BLaER1 treated with 17β-estradiol and CSF1 and Interleukin-3, amounts not matched to agents 10 nM and 100 nM (cell line): ENCODE results near the gene LCN6.

Source experiments
- H3K27ac ChIP-seq, 11 experiments: shearing (Covaris generic); formaldehyde crosslinking; 2 replicates each; pipeline ENCODE4 v1.8.1; 2022
- H3K27me3 ChIP-seq, 11 experiments: shearing (Covaris generic); formaldehyde crosslinking; 2 replicates each; pipeline ENCODE4 v1.8.1; 2022
- H3K36me3 ChIP-seq, 11 experiments: shearing (Covaris generic); formaldehyde crosslinking; 2 replicates each; pipeline ENCODE4 v1.8.1; 2022
- H3K4me1 ChIP-seq, 10 experiments: shearing (Covaris generic); formaldehyde crosslinking; 2 replicates each; pipeline ENCODE4 v1.8.1; 2022
- H3K4me2 ChIP-seq, 11 experiments: shearing (Covaris generic); formaldehyde crosslinking; 2 replicates each; pipeline ENCODE4 v1.8.1; 2022
- H3K4me3 ChIP-seq, 10 experiments: shearing (Covaris generic); formaldehyde crosslinking; 2 replicates each; pipeline ENCODE4 v1.8.1; 2022
- H3K9ac ChIP-seq, 11 experiments: shearing (Covaris generic); formaldehyde crosslinking; 2 replicates each; pipeline ENCODE4 v1.8.1; 2022
- H3K9me3 ChIP-seq, 11 experiments: shearing (Covaris generic); formaldehyde crosslinking; replicated peaks in 1 of 11; 2 replicates each; pipeline ENCODE4 v1.8.1; 2022
- H4K20me1 ChIP-seq, 11 experiments: shearing (Covaris generic); formaldehyde crosslinking; 2 replicates each; pipeline ENCODE4 v1.8.1; 2022
- Cebpa-rat ChIP-seq, 11 experiments: shearing (Covaris generic); IDR thresholded peaks; 2 replicates each; pipeline ENCODE4 v1.8.1; 2022

The LCN6 gene

DNA sequence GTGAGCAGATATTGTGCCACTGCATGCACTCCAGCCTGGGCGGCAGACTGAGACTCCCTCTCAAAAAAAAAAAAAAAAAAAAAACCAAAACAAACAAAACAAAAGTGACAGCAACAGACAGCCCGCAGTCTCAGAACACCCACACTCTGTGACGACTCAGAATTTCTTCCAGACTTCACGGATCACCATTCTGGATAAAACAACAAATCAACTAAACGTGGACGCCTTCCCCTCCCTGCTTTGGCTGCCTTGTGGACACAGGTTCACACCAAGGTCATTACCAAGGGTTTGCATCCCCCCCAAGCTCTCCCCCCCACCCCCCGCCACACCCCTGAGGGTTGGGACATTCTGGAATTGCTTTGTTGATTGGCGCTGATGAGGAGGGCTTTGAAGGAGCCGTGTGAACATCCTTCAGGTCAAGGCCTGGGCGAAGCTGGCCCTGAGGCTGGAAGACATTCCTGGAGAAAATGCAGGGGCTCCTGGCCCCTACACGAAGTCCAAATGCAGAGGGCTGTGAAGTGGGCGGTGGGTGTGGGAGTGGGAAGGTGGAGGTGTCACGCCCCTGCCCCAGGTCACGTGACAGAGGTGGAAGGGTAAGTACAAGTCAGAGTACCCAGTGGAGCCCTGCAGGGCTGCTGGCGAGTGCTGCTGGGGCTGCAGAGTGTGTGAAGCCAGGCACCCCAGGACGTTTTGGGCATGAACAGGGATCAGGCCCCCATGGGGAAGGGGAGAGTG, 15.7 kb downstream of the LCN6 start:
- Histone ChIP-seq H3K4me2 (peak overlapping the region in 4 of 11 experiments; percentile 23 to 75 (median 51); a peak in 5 of 22 replicates), H3K4me1 (peaks cover 19 to 72% (median 58%) of the 10 kb centered on the region in 10 experiments), H3K36me3 (peaks cover 0 to 12% (median 0%) of the 10 kb centered on the region in 11 experiments; a peak in 5 of 22 replicates), H3K27ac (no peak overlapping the region), H3K27me3 (no peaks in the 10 kb centered on the region), H4K20me1 (peaks cover 2 to 36% (median 20%) of the 10 kb centered on the region in 11 experiments; a peak in 20 of 22 replicates), H3K9me3 (no peaks in the 10 kb centered on the region), H3K4me3 (no peak overlapping the region), H3K9ac (no peak overlapping the region)
- TF ChIP-seq Cebpa-rat (IDR thresholded peaks at IDR 0.05): no peak

DNA sequence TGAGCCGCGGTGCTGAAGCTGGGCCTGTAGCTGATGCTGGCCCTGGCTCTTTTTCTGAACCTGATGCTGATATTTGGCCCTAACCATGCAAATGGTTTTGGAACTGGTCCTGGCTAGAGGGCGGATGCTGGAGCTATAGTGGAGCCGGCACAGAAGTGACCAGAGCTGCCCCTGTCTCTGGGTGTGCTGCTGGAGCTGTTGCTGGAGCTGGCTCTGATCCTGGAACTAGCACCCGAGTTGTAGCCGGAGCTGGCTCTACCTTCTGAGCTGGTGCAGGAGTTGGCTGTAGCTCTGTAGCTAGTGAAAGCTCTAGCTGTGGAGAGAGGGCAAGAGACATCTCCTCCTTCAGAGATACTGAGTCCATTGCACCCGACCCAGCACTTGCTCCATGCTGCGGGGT, 18.4 kb downstream of the LCN6 start:
- H3K4me2 ChIP-seq: peak overlapping the region; percentile 89 to 100 (median 98)

DNA sequence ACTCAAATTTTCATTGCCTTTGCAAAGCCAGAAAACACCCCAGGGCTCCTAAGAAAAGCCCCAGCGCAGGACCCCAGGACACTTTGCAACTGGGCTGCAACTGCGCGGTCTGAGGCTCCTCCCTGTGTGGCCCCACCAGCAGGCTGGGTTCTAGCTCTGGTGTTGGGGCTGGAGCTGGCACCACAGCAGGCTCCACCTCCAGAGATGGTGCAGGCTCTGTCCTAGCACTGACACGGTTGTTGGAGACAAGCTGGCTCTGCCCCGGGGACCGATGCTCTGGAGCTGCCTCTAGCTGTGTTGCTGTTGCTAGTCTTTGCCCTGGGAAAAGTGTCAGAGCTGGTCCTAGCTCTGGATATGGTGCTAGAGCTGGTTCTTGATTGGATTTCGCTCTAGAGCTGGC, 19.2 kb downstream of the LCN6 start:
- no peaks in the 10 kb centered on the region for H3K27me3 ChIP-seq
- peaks cover 37 to 70% (median 55%) of the 10 kb centered on the region in 11 experiments for H4K20me1 ChIP-seq
- peak overlapping the region; percentile 89 to 100 (median 98) for H3K4me2 ChIP-seq
- peak overlapping the region; percentile 88 to 98 (median 95) for H3K9ac ChIP-seq
- H3K4me3 ChIP-seq: peak overlapping the region; percentile 75 to 99 (median 95)
- TF ChIP-seq Cebpa-rat (IDR thresholded peaks at IDR 0.05): no peak
- no peaks in the 10 kb centered on the region for H3K9me3 ChIP-seq
- peaks cover 48 to 76% (median 70%) of the 10 kb centered on the region in 10 experiments for H3K4me1 ChIP-seq
- H3K36me3 ChIP-seq: peaks cover 24 to 43% (median 31%) of the 10 kb centered on the region in 11 experiments
- peak overlapping the region in 9 of 11 experiments; percentile 86 to 98 (median 94); a peak in 18 of 22 replicates for H3K27ac ChIP-seq

More for the DNA sequence above, 18.4 kb downstream of the LCN6 start:
- Histone ChIP-seq H3K9me3 (no peaks in the 10 kb centered on the region), H3K4me3 (peak overlapping the region in 2 of 10 experiments; percentile 89 to 99; a peak in 1 of 20 replicates), H4K20me1 (peaks cover 29 to 63% (median 47%) of the 10 kb centered on the region in 11 experiments), H3K9ac (peak overlapping the region in 4 of 11 experiments; percentile 94 to 98 (median 96); a peak in 8 of 22 replicates), H3K4me1 (peaks cover 40 to 76% (median 69%) of the 10 kb centered on the region in 10 experiments), H3K36me3 (peaks cover 16 to 35% (median 23%) of the 10 kb centered on the region in 11 experiments), H3K27ac (no peak overlapping the region), H3K27me3 (no peaks in the 10 kb centered on the region)
- no peak for TF ChIP-seq Cebpa-rat (IDR thresholded peaks at IDR 0.05)

DNA sequence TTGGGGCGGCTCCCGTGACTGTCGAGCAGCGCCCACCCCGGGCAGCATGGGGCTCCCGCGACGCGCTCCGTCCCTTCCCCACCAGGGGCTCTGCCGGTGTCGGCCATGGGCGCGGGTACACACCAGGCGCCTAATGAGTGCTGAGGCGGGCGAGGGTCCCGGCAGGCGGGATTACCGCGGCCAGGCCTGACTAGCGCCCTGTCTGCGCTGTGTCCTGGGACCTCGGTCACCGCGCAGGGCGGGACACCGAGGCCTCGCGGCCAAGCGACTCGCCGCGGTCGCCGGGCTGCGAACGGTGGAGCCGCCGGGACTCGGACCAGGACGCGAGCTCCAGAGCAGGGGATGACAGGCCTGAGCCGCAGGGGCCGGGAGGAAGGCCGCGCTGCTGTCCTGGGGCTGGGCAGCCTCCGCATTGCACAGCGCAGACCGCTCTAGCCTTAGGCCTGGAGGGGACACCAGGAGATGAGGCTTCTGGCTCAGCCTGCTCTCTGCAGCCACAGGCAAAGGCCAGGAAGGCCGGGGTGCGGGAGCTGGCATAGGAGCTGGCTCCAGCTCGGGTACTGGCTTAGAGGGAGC, 19.7 kb downstream of the LCN6 start:
- peaks cover 53 to 76% (median 70%) of the 10 kb centered on the region in 10 experiments for H3K4me1 ChIP-seq
- no peak for TF ChIP-seq Cebpa-rat (IDR thresholded peaks at IDR 0.05)

DNA sequence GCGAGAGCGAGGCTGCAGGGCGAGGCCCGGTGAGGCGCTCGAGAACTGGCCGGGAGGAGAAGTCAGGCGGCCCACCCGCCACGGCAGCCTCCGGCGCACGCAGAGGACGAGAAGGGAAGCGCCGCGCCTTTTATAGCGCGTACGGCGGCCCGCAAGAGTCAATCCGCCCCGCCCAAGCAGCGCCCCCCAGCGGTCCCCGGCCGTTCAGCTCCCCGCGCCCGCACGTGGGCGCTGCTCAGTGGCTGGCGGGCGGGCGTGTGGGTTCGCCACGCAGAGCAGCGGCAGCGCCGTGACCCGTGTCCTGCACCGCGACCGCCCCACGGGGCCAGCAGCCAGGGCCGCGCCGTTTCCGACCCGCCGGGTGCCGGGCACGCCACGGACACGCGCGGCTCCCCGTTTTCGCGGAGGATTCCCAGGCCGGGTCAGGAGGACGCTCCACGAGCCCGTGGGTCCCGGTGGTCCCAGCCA, 20.2 kb downstream of the LCN6 start:
- Histone ChIP-seq H3K4me1 (peaks cover 58 to 76% (median 70%) of the 10 kb centered on the region in 10 experiments), H3K36me3 (peaks cover 34 to 54% (median 41%) of the 10 kb centered on the region in 11 experiments)
- no peak for TF ChIP-seq Cebpa-rat (IDR thresholded peaks at IDR 0.05)

More for the DNA sequence above, 19.7 kb downstream of the LCN6 start:
- Histone ChIP-seq H3K27me3 (no peaks in the 10 kb centered on the region), H3K4me3 (peak overlapping the region; percentile 75 to 99 (median 95)), H3K4me2 (peak overlapping the region; percentile 89 to 100 (median 98)), H3K27ac (peak overlapping the region; percentile 43 to 98 (median 92); a peak in 21 of 22 replicates), H4K20me1 (peaks cover 42 to 75% (median 60%) of the 10 kb centered on the region in 11 experiments), H3K36me3 (peaks cover 29 to 48% (median 36%) of the 10 kb centered on the region in 11 experiments), H3K9ac (peak overlapping the region; percentile 88 to 98 (median 95)), H3K9me3 (no peaks in the 10 kb centered on the region)

DNA sequence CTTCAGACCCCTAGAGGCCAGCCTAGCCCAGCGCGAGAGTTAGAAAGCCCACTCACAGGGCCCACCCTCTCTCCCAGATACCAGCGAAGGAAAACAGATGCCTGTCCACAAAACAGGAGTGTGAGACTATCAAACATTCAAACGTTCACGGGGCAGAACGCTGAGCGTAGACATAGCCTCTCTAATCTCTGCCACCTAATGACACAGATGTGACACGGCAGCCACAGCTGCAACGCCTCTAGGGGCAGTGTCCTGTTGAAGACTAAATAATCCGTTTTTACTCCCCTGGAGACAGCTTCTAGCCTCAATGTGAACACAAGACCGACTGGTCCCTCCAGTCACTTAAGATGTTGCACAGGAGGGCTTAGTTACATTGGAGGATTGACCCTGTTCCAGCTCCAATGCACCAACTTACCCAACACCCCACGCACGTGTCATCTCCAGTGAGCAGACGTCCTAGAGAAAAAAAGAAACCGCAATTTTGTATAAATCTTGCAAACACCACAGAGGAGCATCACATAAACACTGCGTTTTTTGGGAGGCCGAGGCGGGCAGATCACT, 21.6 kb downstream of the LCN6 start:
- Histone ChIP-seq H3K9ac (peak overlapping the region; percentile 88 to 98 (median 95)), H3K36me3 (peaks cover 46 to 66% (median 55%) of the 10 kb centered on the region in 11 experiments), H3K4me2 (peak overlapping the region; percentile 89 to 100 (median 98)), H3K4me1 (peaks cover 63 to 80% (median 74%) of the 10 kb centered on the region in 10 experiments), H3K27ac (peak overlapping the region in 10 of 11 experiments; percentile 79 to 98 (median 93); a peak in 20 of 22 replicates), H3K4me3 (peak overlapping the region; percentile 75 to 99 (median 95)), H3K27me3 (no peaks in the 10 kb centered on the region), H4K20me1 (peaks cover 61 to 89% (median 79%) of the 10 kb centered on the region in 11 experiments), H3K9me3 (no peaks in the 10 kb centered on the region)
- TF ChIP-seq Cebpa-rat (IDR thresholded peaks at IDR 0.05): no peak

More for the DNA sequence above, 20.2 kb downstream of the LCN6 start:
- peak overlapping the region; percentile 72 to 98 (median 92) for H3K27ac ChIP-seq
- peak overlapping the region; percentile 89 to 100 (median 98) for H3K4me2 ChIP-seq
- H3K9ac ChIP-seq: peak overlapping the region; percentile 88 to 98 (median 95)
- no peaks in the 10 kb centered on the region for H3K9me3 ChIP-seq
- peaks cover 47 to 81% (median 65%) of the 10 kb centered on the region in 11 experiments for H4K20me1 ChIP-seq
- no peaks in the 10 kb centered on the region for H3K27me3 ChIP-seq
- H3K4me3 ChIP-seq: peak overlapping the region; percentile 75 to 99 (median 95)

DNA sequence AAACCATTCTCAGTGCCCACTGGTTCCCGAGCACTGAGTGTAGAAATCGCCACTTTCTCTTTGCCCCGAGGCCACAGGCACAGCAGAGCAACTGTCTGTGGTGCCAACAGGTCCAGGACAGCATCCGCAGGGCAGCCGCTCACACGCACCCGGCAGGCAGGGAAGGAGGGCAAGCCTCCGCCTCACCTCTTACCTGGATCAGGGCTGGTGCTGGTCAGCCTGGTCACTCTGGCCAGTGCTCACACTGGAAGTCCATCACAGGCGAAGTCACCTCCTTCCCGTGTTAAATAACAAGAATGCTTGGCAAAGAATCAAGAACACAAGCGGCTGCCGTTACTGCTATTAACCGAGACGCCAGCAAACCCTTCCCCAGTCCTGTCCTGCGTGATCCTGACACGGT, 22.2 kb downstream of the LCN6 start:
- Histone ChIP-seq H3K4me1 (peaks cover 61 to 84% (median 77%) of the 10 kb centered on the region in 10 experiments), H3K27ac (peak overlapping the region in 9 of 11 experiments; percentile 86 to 98 (median 94); a peak in 17 of 22 replicates), H4K20me1 (peaks cover 67 to 91% (median 81%) of the 10 kb centered on the region in 11 experiments), H3K27me3 (no peaks in the 10 kb centered on the region), H3K4me3 (peak overlapping the region; percentile 75 to 99 (median 95)), H3K9ac (peak overlapping the region; percentile 88 to 98 (median 95)), H3K4me2 (peak overlapping the region; percentile 89 to 100 (median 98)), H3K9me3 (no peaks in the 10 kb centered on the region), H3K36me3 (peaks cover 51 to 66% (median 60%) of the 10 kb centered on the region in 11 experiments)
- no peak for TF ChIP-seq Cebpa-rat (IDR thresholded peaks at IDR 0.05)

DNA sequence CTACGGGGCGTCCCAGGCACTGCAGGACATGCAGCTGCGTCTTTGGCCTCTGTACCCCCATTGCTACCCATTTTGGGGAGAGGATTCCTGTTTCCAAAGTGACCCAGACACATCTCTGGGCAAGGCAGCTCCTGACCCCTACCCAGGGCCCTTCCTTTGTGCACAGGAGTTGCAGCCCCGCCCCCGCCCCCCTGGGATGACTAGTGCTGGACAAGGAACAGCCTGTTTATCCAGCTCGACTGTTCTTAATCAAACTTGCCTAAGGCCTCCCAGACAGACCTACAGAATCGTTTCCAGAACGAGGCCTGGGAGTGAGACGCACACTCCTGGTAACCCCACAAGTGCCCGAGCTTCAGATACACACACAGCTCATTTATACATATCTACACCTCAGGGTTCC, 22.7 kb downstream of the LCN6 start:
- Histone ChIP-seq H3K27me3 (no peaks in the 10 kb centered on the region), H3K4me1 (peaks cover 66 to 84% (median 80%) of the 10 kb centered on the region in 10 experiments), H3K4me3 (peak overlapping the region in 9 of 10 experiments; percentile 75 to 99 (median 97); a peak in 18 of 20 replicates), H3K36me3 (peaks cover 56 to 68% (median 64%) of the 10 kb centered on the region in 11 experiments), H3K4me2 (peak overlapping the region; percentile 89 to 100 (median 98)), H3K9me3 (no peaks in the 10 kb centered on the region), H3K9ac (peak overlapping the region; percentile 88 to 98 (median 95)), H3K27ac (peak overlapping the region in 9 of 11 experiments; percentile 86 to 98 (median 94); a peak in 15 of 22 replicates), H4K20me1 (peaks cover 72 to 91% (median 82%) of the 10 kb centered on the region in 11 experiments)
- no peak for TF ChIP-seq Cebpa-rat (IDR thresholded peaks at IDR 0.05)
